H9 (cell line): ENCODE data around the gene MDGA2. TPM values are rescaled to one million over a fixed set of nuclear protein-coding genes. Genes with fewer than 3 reads are reported as not detected.

Source experiments
- DNase-seq: peaks from one replicate; pipeline ENCODE4 v3.0.0-alpha.2; 2017
- H2AFZ ChIP-seq: one replicate; pipeline ENCODE4 v1.6.1; 2013; ENCODE audit warnings: mild to moderate bottlenecking, low read length, control low read depth, moderate library complexity
- H2AK5ac ChIP-seq: 2 replicates; pipeline ENCODE4 v1.6.1; 2013; ENCODE audit warnings: low read length, control low read depth, mixed read lengths; ENCODE audit not compliant: insufficient read length
- H2BK120ac ChIP-seq: one replicate; pipeline ENCODE4 v1.6.1; 2013; ENCODE audit warnings: low read depth, mild to moderate bottlenecking, low read length, control low read depth, inconsistent platforms; ENCODE audit not compliant: poor library complexity, severe bottlenecking
- H2BK12ac ChIP-seq: 2 replicates; pipeline ENCODE4 v1.6.1; 2013; ENCODE audit warnings: low read length, control low read depth, mixed read lengths, low read depth; ENCODE audit not compliant: insufficient read length
- H2BK15ac ChIP-seq: 2 replicates; pipeline ENCODE4 v1.6.1; 2013; ENCODE audit warnings: low read depth, low read length, control low read depth
- H2BK20ac ChIP-seq: one replicate; pipeline ENCODE4 v1.6.1; 2013; ENCODE audit warnings: low read depth, mild to moderate bottlenecking, low read length, control low read depth, inconsistent platforms; ENCODE audit not compliant: poor library complexity, severe bottlenecking
- H2BK5ac ChIP-seq: 2 replicates; pipeline ENCODE4 v1.6.1; 2013; ENCODE audit warnings: low read length, control low read depth, mixed read lengths; ENCODE audit not compliant: insufficient read length
- H3K14ac ChIP-seq: 2 replicates; pipeline ENCODE4 v1.6.1; 2013; ENCODE audit warnings: low read length, control low read depth; ENCODE audit not compliant: insufficient read depth
- H3K18ac ChIP-seq: 2 replicates; pipeline ENCODE4 v1.6.1; 2013; ENCODE audit warnings: low read depth, mild to moderate bottlenecking, mixed read lengths, low read length, control low read depth; ENCODE audit not compliant: insufficient read length
- H3K23ac ChIP-seq: 2 replicates; pipeline ENCODE4 v1.6.1; 2013; ENCODE audit warnings: low read length, control low read depth, mixed read lengths, low read depth; ENCODE audit not compliant: insufficient read length
- H3K23me2 ChIP-seq: 2 replicates; pipeline ENCODE4 v1.6.1; 2013; ENCODE audit warnings: low read depth, mild to moderate bottlenecking, mixed read lengths, low read length, control low read depth; ENCODE audit not compliant: insufficient read length, poor library complexity, severe bottlenecking
- H3K27ac ChIP-seq: 2 replicates; pipeline ENCODE4 v1.5.1; 2013; ENCODE audit warnings: low read length, control low read depth, mixed read lengths, low read depth; ENCODE audit not compliant: insufficient read length
- H3K27me3 ChIP-seq: 2 replicates; pipeline ENCODE4 v1.6.1; 2013; ENCODE audit warnings: low read length, control low read depth, inconsistent platforms; ENCODE audit not compliant: insufficient read depth
- H3K4ac ChIP-seq: 2 replicates; pipeline ENCODE4 v1.6.1; 2013; ENCODE audit warnings: low read depth, mild to moderate bottlenecking, control low read depth, inconsistent platforms, low read length, moderate library complexity
- H3K4me1 ChIP-seq: 2 replicates; pipeline ENCODE4 v1.6.1; 2013; ENCODE audit warnings: low read length, control low read depth, inconsistent platforms; ENCODE audit not compliant: insufficient read depth
- H3K4me2 ChIP-seq: 2 replicates; pipeline ENCODE4 v1.6.1; 2013; ENCODE audit warnings: low read length, control low read depth, mixed read lengths; ENCODE audit not compliant: insufficient read length, insufficient read depth
- H3K56ac ChIP-seq: 2 replicates; pipeline ENCODE4 v1.6.1; 2013; ENCODE audit warnings: low read depth, mild to moderate bottlenecking, mixed read lengths, low read length, control low read depth; ENCODE audit not compliant: insufficient read length
- H3K79me1 ChIP-seq: 2 replicates; pipeline ENCODE4 v1.6.1; 2013; ENCODE audit warnings: low read depth, mild to moderate bottlenecking, moderate library complexity, low read length, control low read depth, inconsistent platforms; ENCODE audit not compliant: insufficient read depth, poor library complexity, severe bottlenecking
- H3K79me2 ChIP-seq: 2 replicates; pipeline ENCODE4 v1.6.1; 2013; ENCODE audit warnings: low read length, control low read depth, inconsistent platforms; ENCODE audit not compliant: insufficient read depth
- H3K9ac ChIP-seq: 2 replicates; pipeline ENCODE4 v1.6.1; 2013; ENCODE audit warnings: low read length, control low read depth, mixed read lengths; ENCODE audit not compliant: insufficient read length; ENCODE audit errors: extremely low read depth
- H3K9me3 ChIP-seq: one replicate; pipeline ENCODE4 v1.6.1; 2013; ENCODE audit warnings: low read depth, low read length, inconsistent platforms; ENCODE audit not compliant: control insufficient read depth
- H3T11ph ChIP-seq: one replicate; pipeline ENCODE4 v1.6.1; 2013; ENCODE audit warnings: mild to moderate bottlenecking, low read length, control low read depth, inconsistent platforms
- H4K20me1 ChIP-seq: one replicate; pipeline ENCODE4 v1.6.1; 2013; ENCODE audit not compliant: control insufficient read depth, insufficient read length, insufficient read depth
- H4K5ac ChIP-seq: 2 replicates; pipeline ENCODE4 v1.6.1; 2013; ENCODE audit warnings: low read depth, mild to moderate bottlenecking, mixed read lengths, low read length, control low read depth; ENCODE audit not compliant: insufficient read length
- H4K8ac ChIP-seq: replicated peaks from 2 replicates; pipeline ENCODE4 v1.6.1; 2013; ENCODE audit warnings: low read length, control low read depth, mixed read lengths, low read depth; ENCODE audit not compliant: insufficient read length
- H4K91ac ChIP-seq: 2 replicates; pipeline ENCODE4 v1.6.1; 2013; ENCODE audit warnings: low read depth, mild to moderate bottlenecking, moderate library complexity, mixed read lengths, low read length, control low read depth; ENCODE audit not compliant: insufficient read length
- H3K27ac Mint-ChIP-seq, 3 experiments: 2 replicates in 2 of 3; 3 replicates in 1 of 3; pipeline ENCODE4 v1.8.0; 2020 to 2021; ENCODE audit warnings: mixed read lengths in 3 of 3, mild to moderate bottlenecking in 1 of 3, moderate library complexity in 1 of 3
- H3K27me3 Mint-ChIP-seq: 2 replicates; pipeline ENCODE4 v1.8.0; 2021; ENCODE audit warnings: low read depth, mild to moderate bottlenecking, moderate library complexity, mixed read lengths
- H3K36me3 Mint-ChIP-seq, 3 experiments: 2 replicates in 2 of 3; 3 replicates in 1 of 3; pipeline ENCODE4 v1.8.0; 2020 to 2021; ENCODE audit warnings: low read depth in 3 of 3, mixed read lengths in 3 of 3; ENCODE audit not compliant: insufficient read depth in 1 of 3
- H3K4me1 Mint-ChIP-seq, 2 experiments: 2 replicates each; pipeline ENCODE4 v1.8.0; 2020; ENCODE audit warnings: mixed read lengths in 2 of 2
- H3K4me3 Mint-ChIP-seq, 2 experiments: 2 replicates in 1 of 2; 3 replicates in 1 of 2; pipeline ENCODE4 v1.8.0; 2020 to 2021; ENCODE audit warnings: mild to moderate bottlenecking in 2 of 2, mixed read lengths in 2 of 2, moderate library complexity in 1 of 2
- H3K9me3 Mint-ChIP-seq, 2 experiments: 2 replicates in 1 of 2; 3 replicates in 1 of 2; pipeline ENCODE4 v1.8.0; 2020; ENCODE audit warnings: mild to moderate bottlenecking in 2 of 2, mixed read lengths in 2 of 2, moderate library complexity in 1 of 2
- WGBS: extraction: QIAGEN DNeasy Blood & Tissue Kit; methylation state at CpG from one replicate; pipeline ENCODE4 v1.1.7; 2013; ENCODE audit warnings: missing lambda C conversion rate, low lambda C conversion rate, mixed read lengths; ENCODE audit not compliant: insufficient read length; ENCODE audit errors: extremely low coverage; 5-methylcytosine and 5-hydroxymethylcytosine counted together
- total RNA-seq: library from RNA; stranded (reverse); gene quantifications from 2 replicates; pipeline ENCODE4 v1.2.1, GENCODE V29; 2021
- TF ChIP-seq, protein P1 (sequence below): fragments of 200-600 bp; sonication (generic); conservative IDR thresholded peaks from 3 replicates; pipeline ENCODE4 v1.8.0; 2021; ENCODE audit warnings: antibody characterized with exemption, mild to moderate bottlenecking

The MDGA2 gene
- total RNA-seq, 1 experiment from 2014 or later, result 1.9 TPM

DNA sequence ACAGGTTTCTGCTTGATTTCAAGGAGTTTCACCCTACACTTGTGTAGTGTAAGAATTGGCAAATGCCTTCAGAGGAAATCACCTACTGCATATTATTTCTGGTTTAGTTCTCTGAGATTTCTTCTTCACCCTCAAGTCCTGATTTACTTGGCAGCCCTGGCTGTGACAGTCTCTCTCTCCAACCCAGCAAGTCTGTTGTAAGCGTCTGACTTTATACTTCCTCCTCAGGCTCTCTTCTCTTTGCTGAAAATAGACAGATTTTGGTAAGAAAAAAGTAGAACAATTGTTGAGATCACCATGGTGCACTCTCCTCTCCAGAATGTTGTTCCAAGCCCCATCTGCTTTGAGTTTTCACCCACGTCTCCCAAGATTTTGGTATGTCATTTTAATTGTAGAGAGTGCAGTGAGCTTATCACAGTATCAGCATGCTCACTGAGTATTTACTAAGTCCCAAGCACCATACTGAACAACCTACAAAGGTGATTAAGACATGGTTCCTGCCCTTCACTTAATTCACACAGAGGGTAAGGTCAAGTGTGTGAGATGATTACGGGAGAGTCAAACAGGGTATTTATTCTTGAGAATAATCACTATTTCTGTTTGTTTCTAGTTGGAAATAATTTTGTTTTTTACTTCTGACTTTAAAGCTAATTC, 148.7 kb downstream of the MDGA2 start:
- TF ChIP-seq, protein P1, sequence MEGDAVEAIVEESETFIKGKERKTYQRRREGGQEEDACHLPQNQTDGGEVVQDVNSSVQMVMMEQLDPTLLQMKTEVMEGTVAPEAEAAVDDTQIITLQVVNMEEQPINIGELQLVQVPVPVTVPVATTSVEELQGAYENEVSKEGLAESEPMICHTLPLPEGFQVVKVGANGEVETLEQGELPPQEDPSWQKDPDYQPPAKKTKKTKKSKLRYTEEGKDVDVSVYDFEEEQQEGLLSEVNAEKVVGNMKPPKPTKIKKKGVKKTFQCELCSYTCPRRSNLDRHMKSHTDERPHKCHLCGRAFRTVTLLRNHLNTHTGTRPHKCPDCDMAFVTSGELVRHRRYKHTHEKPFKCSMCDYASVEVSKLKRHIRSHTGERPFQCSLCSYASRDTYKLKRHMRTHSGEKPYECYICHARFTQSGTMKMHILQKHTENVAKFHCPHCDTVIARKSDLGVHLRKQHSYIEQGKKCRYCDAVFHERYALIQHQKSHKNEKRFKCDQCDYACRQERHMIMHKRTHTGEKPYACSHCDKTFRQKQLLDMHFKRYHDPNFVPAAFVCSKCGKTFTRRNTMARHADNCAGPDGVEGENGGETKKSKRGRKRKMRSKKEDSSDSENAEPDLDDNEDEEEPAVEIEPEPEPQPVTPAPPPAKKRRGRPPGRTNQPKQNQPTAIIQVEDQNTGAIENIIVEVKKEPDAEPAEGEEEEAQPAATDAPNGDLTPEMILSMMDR, result no peak
- peak overlapping the region; percentile 22 for H2AFZ ChIP-seq
- no peak overlapping the region for H3K4me2 ChIP-seq
- H3K9ac ChIP-seq, result no peak overlapping the region
- H3K56ac ChIP-seq, result no peak overlapping the region
- H3K4ac ChIP-seq, result no peak overlapping the region
- no peaks in the 10 kb centered on the region for H3K9me3 ChIP-seq
- no peak overlapping the region for H4K91ac ChIP-seq
- peaks cover 11 to 13% of the 10 kb centered on the region in 2 experiments for H3K9me3 Mint-ChIP-seq
- no peak overlapping the region for H4K8ac ChIP-seq
- no peak overlapping the region for H3K18ac ChIP-seq
- no peak overlapping the region for H3K4me3 Mint-ChIP-seq
- no peak overlapping the region for H2AK5ac ChIP-seq
- no peak overlapping the region for H2BK12ac ChIP-seq
- H4K20me1 ChIP-seq, result no peaks in the 10 kb centered on the region
- H4K5ac ChIP-seq, result no peak overlapping the region
- peaks cover 5 to 15% (median 7%) of the 10 kb centered on the region in 3 experiments for H3K36me3 Mint-ChIP-seq
- no peaks in the 10 kb centered on the region for H3K4me1 ChIP-seq
- no peak overlapping the region for H2BK15ac ChIP-seq
- H2BK5ac ChIP-seq, result no peak overlapping the region
- no peak overlapping the region for H3T11ph ChIP-seq
- no peaks in the 10 kb centered on the region for H3K27me3 ChIP-seq
- no peak overlapping the region for H2BK120ac ChIP-seq
- H3K23ac ChIP-seq, result no peak overlapping the region
- H3K27ac ChIP-seq, result no peak overlapping the region
- H3K79me2 ChIP-seq, result no peaks in the 10 kb centered on the region
- H3K79me1 ChIP-seq, result no peaks in the 10 kb centered on the region
- no peak for DNase-seq
- H3K4me1 Mint-ChIP-seq, result 0 out of 4 replicates have a peak, but pooled peaks cover 0 to 3% of the 10 kb centered on the region in 2 experiments
- no CpG with 5 or more reads among the region's 3 CpGs for WGBS
- H3K27me3 Mint-ChIP-seq, result no peaks in the 10 kb centered on the region
- H3K23me2 ChIP-seq, result no peaks in the 10 kb centered on the region
- H3K14ac ChIP-seq, result no peak overlapping the region
- no peak overlapping the region for H2BK20ac ChIP-seq
- H3K27ac Mint-ChIP-seq, result no peak overlapping the region; a peak in 1 of 7 replicates
